ENCODE measurements around the gene ZBTB20.
A peak's percentile ranks its signal among the peaks of the same experiment; 100 is the strongest.

Gene ZBTB20

DNA sequence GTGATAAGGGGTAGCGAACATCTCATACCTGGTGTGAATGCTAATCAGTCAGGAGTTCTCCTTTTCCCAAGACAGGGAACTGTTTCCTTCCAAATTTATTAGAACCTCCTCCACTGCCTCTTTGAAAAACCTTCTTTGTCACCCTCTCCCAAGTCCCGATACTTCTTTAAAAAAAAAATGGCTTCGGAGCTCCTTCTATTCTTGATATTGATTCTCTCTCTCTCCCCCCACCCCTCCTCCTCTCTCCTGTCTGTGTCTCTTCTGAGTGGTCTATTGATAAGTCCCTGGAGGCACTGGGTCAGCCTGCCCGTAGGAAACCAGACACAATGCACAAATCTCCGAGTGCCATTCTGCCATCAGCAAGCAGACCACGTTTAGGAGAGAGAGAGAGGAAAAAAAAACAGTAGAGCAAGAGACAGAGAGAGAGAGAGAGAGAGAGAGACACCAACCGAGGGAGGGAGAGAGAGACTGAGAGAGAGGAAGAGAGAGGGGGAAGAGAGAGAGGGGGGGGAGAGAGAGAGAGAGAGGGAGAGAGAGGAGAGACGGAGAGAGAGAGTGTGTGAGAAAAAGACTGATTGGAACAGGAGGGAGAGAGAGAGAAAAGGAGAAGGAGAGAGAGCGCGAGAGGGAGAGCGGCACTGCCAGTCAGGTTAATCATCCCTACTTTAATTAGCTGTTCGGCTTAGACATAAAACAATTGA, 692.4 kb downstream of the ZBTB20 start:
- DNase-seq, result no peak

GRCh38 chr3:114453361-114453780, 693.7 kb downstream of the ZBTB20 start:
- no peak for DNase-seq

GRCh38 chr3:114452937-114453336, 694.2 kb downstream of the ZBTB20 start:
- DNase-seq, result no peak

- DNase-seq, result no peak
These were observed 694.8 kb downstream of the ZBTB20 start for GRCh38 chr3:114452256-114452655.

DNA sequence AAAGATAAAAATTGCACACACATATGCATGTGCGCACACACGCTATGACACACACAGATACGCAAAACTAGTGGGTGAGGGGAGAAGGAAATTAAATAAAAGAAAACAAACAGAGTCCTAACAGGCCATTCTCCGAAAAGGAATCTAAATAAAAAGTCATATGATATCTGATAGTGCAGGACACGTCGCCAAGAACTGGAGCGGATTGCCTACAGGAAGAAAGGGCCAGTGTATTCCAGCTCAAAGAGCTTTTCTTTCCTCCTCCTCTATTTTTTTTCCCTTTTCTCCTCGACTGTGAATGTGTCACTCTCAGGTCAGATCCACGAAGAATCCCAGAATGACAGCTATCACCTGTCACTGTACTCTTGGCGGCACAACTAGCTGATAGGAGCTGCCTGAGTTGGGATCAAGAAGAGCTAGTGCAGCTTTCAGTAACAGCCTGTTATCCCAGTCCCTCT, 695.5 kb downstream of the ZBTB20 start:
- DNase-seq, result no peak

- no peak for DNase-seq
These were observed 696.0 kb downstream of the ZBTB20 start for GRCh38 chr3:114451051-114451451.

GRCh38 chr3:114450008-114450596, 697.0 kb downstream of the ZBTB20 start:
- no peak for DNase-seq

- DNase-seq, result no peak
These were observed 697.6 kb downstream of the ZBTB20 start for GRCh38 chr3:114449271-114450007.

DNA sequence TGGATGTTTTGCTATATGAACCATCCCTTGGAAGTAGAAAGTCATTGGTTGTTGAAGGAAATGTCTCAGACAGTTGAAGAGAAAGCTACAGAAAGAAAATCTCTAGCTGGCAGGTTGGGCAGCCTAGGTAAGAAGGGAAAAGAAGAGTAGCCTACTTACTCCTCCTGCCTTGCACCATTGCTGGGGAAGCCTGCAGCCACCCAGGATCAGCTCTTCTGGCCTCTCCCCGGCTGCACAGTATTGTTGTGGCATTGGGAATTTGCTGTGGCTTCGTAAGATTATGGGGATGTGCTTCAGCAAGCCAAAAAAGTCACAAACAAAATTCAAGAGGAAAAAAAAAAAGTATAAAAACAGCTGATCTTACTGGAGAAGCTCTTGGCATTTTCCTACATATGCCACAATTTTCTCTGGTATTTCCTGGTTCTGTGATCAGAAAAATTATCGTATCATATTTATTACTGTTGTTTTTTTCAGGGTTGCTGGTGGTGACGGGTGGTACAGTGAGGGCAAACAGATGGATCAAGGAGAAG, 699.1 kb downstream of the ZBTB20 start:
- no peak for DNase-seq

- no peak for DNase-seq
These were observed 699.5 kb downstream of the ZBTB20 start for GRCh38 chr3:114447545-114447944.

GRCh38 chr3:114446600-114446999, 700.5 kb downstream of the ZBTB20 start:
- DNase-seq, result no peak

DNA sequence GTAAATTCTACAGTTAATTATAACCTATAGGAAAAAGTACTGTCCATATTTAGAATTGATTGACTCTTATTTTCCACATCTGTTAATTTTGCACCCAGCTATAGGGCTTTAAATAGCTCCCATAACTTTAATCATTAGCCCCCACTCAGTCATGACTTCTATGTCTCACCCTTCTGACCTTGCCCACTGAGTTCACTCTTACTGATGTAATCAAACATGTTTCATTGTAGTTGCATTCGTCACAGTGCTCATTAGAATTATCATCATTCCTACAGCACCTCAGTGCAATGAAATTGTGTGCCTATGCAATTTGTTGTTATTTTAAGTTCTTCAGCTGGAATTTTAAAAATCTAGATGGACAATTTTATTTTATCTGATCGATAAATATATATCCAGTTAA, 701.9 kb downstream of the ZBTB20 start:
- DNase-seq, result no peak

DNA sequence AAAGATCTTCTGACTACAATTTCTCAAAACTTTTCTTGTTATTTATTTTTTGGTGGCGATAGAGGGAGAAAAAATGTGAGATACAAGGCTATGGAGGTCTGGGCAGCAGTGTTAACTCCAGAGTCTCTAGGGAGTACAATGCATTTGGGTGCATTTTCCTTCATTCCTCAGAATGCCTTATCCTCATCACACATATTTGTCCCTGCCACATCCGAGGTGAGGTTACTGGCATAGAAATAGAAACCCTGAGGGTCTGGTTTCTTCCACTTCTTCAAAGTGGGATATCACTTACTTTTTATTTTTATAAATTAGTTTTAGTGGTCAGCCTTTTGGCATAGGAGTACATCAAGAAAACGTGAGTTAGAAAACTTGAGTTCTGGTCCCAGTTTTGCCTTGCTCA, 702.9 kb downstream of the ZBTB20 start:
- DNase-seq, result no peak

DNA sequence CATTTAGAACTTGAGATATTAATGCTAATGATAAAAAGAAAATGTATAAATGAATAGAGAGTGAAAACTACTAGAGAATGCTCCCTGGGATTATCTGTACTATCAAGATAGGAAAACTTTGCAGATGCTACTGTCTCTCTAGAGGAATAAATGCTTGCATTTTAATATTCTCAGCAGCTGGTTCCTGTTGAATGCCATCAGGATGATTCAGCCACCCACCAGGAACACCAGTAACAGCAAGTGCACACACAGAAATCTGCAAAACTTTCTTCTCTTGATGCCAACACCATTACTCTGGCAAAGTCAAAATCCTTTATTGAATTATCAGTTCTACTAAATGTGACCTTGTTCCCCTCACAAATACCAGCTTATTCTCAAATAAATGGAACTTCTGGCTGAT, 704.8 kb downstream of the ZBTB20 start:
- DNase-seq, result peak; percentile 2

GRCh38 chr3:114441386-114441785, 705.7 kb downstream of the ZBTB20 start:
- DNase-seq, result no peak

- DNase-seq, result no peak
These were observed 706.4 kb downstream of the ZBTB20 start for GRCh38 chr3:114440700-114441099.

GRCh38 chr3:114439284-114439683, 707.8 kb downstream of the ZBTB20 start:
- no peak for DNase-seq

GRCh38 chr3:114437897-114438296, 709.2 kb downstream of the ZBTB20 start:
- no peak for DNase-seq

DNA sequence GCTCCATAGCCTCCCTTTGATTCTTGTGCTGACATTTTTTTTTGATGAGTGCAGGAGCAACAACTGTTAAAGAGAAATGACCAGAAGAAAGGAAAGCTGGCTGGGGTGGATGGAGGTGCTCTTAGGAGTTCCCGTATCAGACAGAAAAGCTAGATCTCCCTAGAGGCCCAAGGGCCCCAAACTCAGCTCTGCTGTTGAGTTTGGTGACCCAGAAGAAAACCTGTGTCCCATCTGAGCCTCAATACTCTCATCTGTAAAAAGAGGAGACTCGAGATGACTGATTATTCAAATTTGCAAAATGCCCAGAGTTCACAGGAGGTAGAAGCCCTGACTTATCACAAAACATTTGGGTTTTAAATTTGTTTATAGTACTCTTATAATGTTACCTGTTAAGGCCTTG, 710.9 kb downstream of the ZBTB20 start:
- no peak for DNase-seq

- no peak for DNase-seq
These were observed 711.5 kb downstream of the ZBTB20 start for GRCh38 chr3:114435386-114436115.

GRCh38 chr3:114432310-114432709, 714.8 kb downstream of the ZBTB20 start:
- no peak for DNase-seq

DNA sequence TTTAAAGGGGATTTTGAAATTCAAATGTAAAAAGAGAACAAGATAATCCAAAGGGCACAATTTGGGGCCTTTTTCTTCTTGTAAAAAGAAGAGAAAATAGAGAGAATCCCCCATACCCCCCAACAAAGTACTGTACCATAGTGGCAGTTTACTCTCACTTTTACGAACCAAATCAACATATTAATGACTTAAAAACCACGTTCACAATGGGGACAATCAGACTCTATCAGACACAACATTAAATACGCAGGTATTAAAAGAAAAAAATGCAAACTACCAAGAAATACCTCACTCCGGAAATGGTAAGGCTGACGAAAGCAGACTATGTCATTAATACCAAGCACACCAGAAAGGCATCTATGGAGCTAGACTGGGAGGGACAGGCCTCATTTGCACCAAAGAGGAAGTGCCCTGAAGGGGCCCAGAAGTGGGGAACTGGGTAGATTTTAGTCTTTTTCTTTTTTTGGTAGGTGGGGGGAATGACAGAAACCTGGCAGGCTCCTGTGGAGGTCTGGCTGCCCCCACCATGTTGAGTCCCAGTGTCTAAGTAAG, 719.0 kb downstream of the ZBTB20 start:
- no peak for DNase-seq

Measured in T1000 (cell line).